Uterus (tissue), 4 donors: ENCODE results near the gene CSTF3. TPM values are rescaled to one million over a fixed set of nuclear protein-coding genes. Genes with fewer than 3 reads are reported as not detected.

Source experiments
- DNase-seq, 2 donors: peaks; one replicate each; pipeline ENCODE4 v3.0.0-alpha.2; 2019 to 2020
- H3K27ac ChIP-seq, 2 donors: fragments of 200-600 bp; sonication (generic); 1 replicate in 1 of 2; 2 replicates in 1 of 2; pipeline ENCODE4 v1.5.1; 2016 to 2018
- H3K27me3 ChIP-seq, 2 donors: fragments of 200-600 bp; sonication (generic); one replicate each; pipeline ENCODE4 v1.5.1; 2018 to 2019; ENCODE audit warnings: control low read depth in 1 of 2
- H3K36me3 ChIP-seq, 2 donors: fragments of 200-600 bp; sonication (generic); one replicate each; pipeline ENCODE4 v1.5.1; 2019; ENCODE audit warnings: control low read depth in 1 of 2
- H3K4me1 ChIP-seq, 2 donors: fragments of 200-600 bp; sonication (generic); one replicate each; pipeline ENCODE4 v1.5.1; 2018 to 2019; ENCODE audit warnings: control low read depth in 1 of 2
- H3K4me3 ChIP-seq, 2 donors: fragments of 200-600 bp; sonication (generic); 1 replicate in 1 of 2; 2 replicates in 1 of 2; pipeline ENCODE4 v1.5.1; 2018 to 2019; ENCODE audit warnings: mild to moderate bottlenecking in 1 of 2
- H3K9me3 ChIP-seq, 2 donors: fragments of 200-600 bp; sonication (generic); one replicate each; pipeline ENCODE4 v1.5.1; 2019; ENCODE audit warnings: control low read depth in 1 of 2
- CTCF ChIP-seq, 4 experiments: fragments of 200-600 bp in 2 of 4; fragments of 450-650 bp in 2 of 4; sonication (generic) in 2 of 4; IDR thresholded peaks; one replicate each; pipeline ENCODE4 v1.5.1; 2016 to 2019; ENCODE audit warnings: antibody characterized with exemption in 4 of 4, mild to moderate bottlenecking in 2 of 4, moderate library complexity in 1 of 4
- POLR2A ChIP-seq, 2 donors: fragments of 450-650 bp; IDR thresholded peaks; one replicate each; pipeline ENCODE4 v1.6.1; 2016; ENCODE audit warnings: antibody characterized with exemption in 2 of 2, mild to moderate bottlenecking in 1 of 2, moderate library complexity in 1 of 2
- intact Hi-C: fragments of 100-400 bp; cut with DNase I; formaldehyde crosslinking; loops from one replicate; pipeline ENCODE4 v1.15.1; 2023; ENCODE audit warnings: low total_unique reads
- total RNA-seq, 4 donors: library from RNA; depleted of rRNA in 3 of 4; stranded (reverse); fragments of >200 nt in 3 of 4; gene quantifications; one replicate each; pipeline versions ENCODE4 v1.1.0 to v1.2.4, GENCODE V29; 2014 to 2023
- donor health status: DM: yes; HTN: yes; CAD: no.

Gene CSTF3
- total RNA-seq, 4 donors from 2014 or later = 7.9 to 53.0 (median 19.0) TPM

DNA sequence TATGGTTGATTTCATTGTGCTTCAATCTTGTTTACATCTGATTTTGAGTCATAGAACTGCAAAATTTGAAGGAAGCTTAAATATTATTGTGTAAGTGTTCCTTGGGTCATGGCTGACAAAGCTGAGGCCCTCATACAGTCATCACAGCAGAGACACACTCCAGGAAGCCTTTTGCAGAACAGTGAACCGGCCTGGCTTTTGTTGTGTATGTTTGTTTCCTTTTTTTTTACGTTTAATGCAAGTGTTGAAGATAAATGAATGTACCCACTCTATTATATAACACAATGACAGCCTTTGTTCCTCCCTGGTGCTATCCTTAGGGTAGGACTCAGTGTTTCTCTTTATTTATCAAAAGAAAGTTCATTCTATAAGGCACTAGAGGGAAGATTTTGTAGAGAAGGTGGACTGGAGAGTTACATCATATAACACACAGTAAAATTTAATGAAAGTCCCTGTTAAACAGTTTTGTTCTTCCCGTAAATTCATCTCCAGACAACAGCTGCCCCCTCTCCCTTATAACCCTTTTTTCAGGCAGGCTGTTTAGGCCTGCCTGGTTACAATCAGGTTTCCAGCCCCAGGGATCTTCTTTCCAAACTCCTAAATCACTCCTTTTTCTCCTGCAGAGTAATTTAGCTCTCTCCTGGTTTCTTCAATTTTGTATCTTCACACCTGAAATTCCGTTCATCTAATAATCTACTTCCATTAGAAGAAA is 34.3 kb upstream of the CSTF3 start:
- Histone ChIP-seq H3K36me3 (no peaks in the 10 kb centered on the region), H3K9me3 (no peaks in the 10 kb centered on the region), H3K4me3 (no peak overlapping the region), H3K4me1 (no peaks in the 10 kb centered on the region), H3K27ac (no peak overlapping the region), H3K27me3 (no peaks in the 10 kb centered on the region)
- intact Hi-C loops = no loop called here
- no peak for DNase-seq
- no peak for TF ChIP-seq POLR2A (IDR thresholded peaks at IDR 0.05)
- TF ChIP-seq CTCF (IDR thresholded peaks at IDR 0.05) = no peak

GRCh38 chr11:33194455-33194854 is 33.2 kb upstream of the CSTF3 start:
- no peak overlapping the region for H3K27ac ChIP-seq
- intact Hi-C loops = no loop called here
- no peaks in the 10 kb centered on the region for H3K4me1 ChIP-seq
- H3K4me3 ChIP-seq = no peak overlapping the region
- TF ChIP-seq CTCF (IDR thresholded peaks at IDR 0.05) (no peak), POLR2A (IDR thresholded peaks at IDR 0.05) (no peak)
- no peaks in the 10 kb centered on the region for H3K27me3 ChIP-seq
- no peaks in the 10 kb centered on the region for H3K36me3 ChIP-seq
- DNase-seq = no peak
- H3K9me3 ChIP-seq = no peaks in the 10 kb centered on the region

GRCh38 chr11:33191467-33191866 is 30.2 kb upstream of the CSTF3 start:
- Histone ChIP-seq H3K4me1 (no peaks in the 10 kb centered on the region), H3K9me3 (no peaks in the 10 kb centered on the region), H3K27ac (no peak overlapping the region), H3K4me3 (no peak overlapping the region), H3K27me3 (no peaks in the 10 kb centered on the region), H3K36me3 (no peaks in the 10 kb centered on the region)
- no peak for DNase-seq
- intact Hi-C loops = no loop called here
- TF ChIP-seq CTCF (IDR thresholded peaks at IDR 0.05) (no peak), POLR2A (IDR thresholded peaks at IDR 0.05) (no peak)

DNA sequence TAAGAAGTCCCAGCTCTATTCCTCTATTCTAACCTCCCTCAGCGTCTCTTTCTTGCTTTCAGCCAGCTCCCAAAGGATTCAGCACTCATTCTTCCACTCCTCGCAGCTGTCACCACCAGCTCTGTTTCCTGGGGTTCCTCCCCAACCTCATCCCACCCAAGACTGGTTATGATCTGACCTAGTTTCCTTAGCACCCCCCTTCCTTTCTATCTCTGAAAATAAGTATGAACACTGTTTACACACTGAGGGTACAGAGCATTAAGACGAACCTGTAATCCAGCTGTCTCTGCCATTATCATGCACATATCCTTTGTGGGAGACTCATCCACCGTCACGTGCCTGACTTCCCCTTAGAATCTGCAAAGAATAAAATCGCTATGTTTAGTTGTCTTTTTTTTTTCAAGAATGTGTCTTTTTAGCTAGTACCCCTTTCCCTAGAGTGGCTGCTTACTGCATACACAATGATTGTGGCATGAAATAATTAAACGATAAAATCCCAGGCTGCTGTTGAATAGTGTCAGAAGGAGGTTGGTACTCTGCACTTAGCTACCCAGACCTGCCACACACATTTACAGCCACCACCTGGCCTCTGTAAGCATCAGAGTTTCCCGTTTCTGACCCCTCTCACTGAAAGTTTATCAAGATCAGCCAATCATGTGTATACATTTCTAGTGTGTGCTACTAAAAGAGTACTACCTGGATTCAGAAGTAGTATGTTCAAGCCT is 26.9 kb upstream of the CSTF3 start:
- no peak overlapping the region for H3K4me3 ChIP-seq
- no peaks in the 10 kb centered on the region for H3K36me3 ChIP-seq
- H3K4me1 ChIP-seq = no peaks in the 10 kb centered on the region
- no peak for TF ChIP-seq POLR2A (IDR thresholded peaks at IDR 0.05)
- no peaks in the 10 kb centered on the region for H3K27me3 ChIP-seq
- DNase-seq = no peak
- H3K27ac ChIP-seq = no peak overlapping the region
- H3K9me3 ChIP-seq = no peaks in the 10 kb centered on the region
- intact Hi-C loops = no loop called here

DNA sequence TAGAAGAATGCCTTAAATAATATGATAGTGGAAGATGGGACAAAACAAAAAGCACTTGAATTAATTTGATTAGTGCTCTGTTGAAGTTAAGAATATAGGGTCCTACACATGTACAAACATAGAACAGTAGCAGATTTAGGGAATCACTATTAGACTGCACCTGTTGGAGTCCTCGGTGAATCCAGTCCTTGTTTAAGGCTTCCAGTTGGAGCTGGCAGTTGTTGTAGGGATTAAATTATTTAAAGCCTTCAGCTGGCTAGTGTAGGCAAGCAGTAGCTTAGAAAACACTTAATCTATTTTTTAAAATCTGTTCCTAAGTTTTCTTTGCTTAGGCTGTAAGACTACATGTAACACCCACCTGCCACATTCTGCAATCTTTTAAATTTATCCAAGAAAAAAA is 24.5 kb upstream of the CSTF3 start:
- H3K27me3 ChIP-seq = no peaks in the 10 kb centered on the region
- no peaks in the 10 kb centered on the region for H3K9me3 ChIP-seq
- no peak for DNase-seq
- H3K36me3 ChIP-seq = no peaks in the 10 kb centered on the region
- H3K27ac ChIP-seq = no peak overlapping the region
- H3K4me3 ChIP-seq = no peak overlapping the region
- TF ChIP-seq CTCF (IDR thresholded peaks at IDR 0.05) (no peak), POLR2A (IDR thresholded peaks at IDR 0.05) (no peak)
- no peaks in the 10 kb centered on the region for H3K4me1 ChIP-seq
- intact Hi-C loops = no loop called here
